Ecto neural progenitor cell (in vitro differentiated cells): Measurements from ENCODE around the gene DOHH.

Experiments used
- DNase-seq: peaks from one replicate; pipeline ENCODE4 v3.0.0-alpha.2; 2018; ENCODE audit warnings: low spot score

DOHH gene, protein sequence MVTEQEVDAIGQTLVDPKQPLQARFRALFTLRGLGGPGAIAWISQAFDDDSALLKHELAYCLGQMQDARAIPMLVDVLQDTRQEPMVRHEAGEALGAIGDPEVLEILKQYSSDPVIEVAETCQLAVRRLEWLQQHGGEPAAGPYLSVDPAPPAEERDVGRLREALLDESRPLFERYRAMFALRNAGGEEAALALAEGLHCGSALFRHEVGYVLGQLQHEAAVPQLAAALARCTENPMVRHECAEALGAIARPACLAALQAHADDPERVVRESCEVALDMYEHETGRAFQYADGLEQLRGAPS

DNA sequence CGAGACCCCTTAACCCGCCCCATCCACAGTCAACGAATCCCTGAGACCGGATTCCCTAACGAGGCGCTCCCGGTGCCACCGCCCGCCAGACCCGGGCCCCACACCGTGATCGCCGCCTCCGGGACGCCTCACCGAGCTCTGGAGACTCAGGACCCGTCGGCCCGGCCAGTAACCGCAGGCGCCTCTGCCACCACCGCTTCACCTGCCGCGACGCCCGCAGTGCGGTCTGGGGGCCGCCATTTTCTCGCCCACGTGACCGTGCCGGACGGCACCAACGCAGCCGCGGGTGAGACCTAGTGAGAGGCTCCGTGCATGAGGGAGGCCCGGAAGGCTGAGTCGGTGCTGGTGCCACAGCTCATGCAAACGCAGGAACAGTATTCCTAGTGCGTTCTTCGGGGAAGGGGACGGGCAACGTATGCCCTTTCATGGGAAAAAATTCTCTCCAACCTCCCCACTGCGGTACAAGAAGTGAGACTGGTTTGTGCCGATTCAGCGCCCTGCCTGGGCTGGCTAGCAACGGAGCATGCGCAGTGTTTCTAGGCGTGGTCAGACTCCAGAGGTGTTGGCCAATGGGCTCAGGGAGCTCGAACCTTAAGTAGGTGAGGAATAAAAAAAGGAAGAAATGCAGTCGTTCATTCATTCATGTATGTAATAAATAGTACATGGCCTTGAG lies at the start of gene DOHH:
Gene DOHH, minus strand, starts transcription at position 246 of the 673 bp plus-strand sequence. CDS start 3,860 bp downstream, outside the sequence.
- DNase-seq: peak; percentile 96

DNA sequence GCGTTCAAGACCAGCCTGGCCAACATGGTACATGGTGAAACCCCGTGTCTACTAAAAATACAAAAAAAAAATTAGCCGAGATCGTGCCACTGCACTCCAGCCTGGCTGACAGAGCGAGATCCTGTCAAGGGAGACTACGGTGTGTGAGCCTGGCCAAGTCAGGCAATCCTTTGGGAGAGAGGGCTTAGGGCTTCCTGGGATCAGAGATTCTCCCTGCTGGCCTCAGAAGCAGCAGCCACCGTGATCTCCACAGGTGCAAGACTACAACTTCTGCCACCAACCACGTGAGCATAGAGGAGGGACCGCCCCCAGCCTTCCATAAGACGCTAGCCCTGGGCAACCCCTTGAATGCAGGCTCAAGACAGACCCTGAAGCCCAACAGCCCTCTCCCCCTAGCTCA lies 49.3 kb upstream of the DOHH start:
- no peak for DNase-seq

DNA sequence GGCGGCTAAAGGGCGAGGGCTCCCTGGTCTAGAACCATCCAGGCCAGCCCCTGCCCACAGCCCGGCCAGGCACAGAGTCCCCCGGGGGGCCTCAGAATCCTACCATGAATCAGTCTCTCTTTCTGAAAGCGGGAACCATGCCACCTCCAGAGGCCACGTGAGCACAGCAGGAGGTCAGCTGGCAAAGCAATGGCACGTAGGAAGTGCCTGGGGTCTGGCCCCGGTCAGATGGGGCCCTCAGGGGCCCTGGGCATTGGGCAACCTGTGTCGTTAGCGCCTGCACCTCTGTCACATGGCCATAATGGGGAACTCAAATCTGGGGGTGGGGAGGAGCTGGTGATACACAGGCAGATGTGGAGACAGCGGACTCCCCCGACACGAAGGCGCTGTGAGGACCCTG lies 48.1 kb upstream of the DOHH start:
- no peak for DNase-seq

DNA sequence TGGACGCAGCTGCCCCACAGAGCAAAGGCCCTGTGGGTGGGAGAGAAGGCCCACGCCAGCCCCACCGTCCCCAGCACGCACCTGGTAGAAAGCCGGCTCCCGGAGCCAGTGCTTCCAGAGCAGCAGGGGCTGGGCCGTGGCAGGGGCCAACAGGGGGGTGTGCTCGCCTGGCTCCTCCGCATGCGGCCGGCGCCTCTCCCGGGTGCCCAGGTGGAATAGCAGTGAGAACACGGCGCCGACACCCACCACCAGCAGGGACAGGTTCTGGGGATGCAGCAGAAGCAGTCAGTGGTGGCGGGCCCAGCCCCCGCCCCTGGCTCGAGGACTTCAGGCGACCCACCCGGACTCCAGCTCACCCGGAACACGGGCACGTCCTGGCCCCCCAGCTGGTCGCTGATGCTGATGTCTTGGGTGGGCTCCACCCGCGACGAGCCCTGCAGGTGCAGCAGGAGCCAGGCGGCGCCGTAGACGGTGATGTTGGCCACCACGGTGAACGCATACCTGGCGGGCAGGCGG lies 47.4 kb upstream of the DOHH start:
- DNase-seq: no peak

DNA sequence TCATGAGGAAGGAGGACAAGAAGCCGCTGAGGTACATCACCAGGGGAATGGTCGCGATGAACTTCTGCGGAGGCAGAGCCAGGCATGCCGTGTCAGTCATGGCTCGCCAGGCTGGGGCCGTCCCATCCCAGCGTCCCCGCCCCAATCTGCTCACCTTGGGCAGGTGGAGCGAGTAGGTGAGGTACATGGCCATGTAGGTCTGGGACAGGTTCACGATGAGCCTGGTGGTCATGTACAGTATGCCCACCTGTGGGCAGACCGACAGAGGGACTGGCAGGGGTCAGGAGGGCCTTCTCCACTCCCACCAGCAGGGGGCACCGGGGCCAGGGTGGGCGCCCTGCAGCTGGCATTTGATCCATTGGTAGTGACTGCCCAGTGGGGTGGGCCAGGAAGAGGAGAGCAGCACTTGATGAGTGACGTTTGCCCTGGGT lies 46.8 kb upstream of the DOHH start:
- DNase-seq: no peak

DNA sequence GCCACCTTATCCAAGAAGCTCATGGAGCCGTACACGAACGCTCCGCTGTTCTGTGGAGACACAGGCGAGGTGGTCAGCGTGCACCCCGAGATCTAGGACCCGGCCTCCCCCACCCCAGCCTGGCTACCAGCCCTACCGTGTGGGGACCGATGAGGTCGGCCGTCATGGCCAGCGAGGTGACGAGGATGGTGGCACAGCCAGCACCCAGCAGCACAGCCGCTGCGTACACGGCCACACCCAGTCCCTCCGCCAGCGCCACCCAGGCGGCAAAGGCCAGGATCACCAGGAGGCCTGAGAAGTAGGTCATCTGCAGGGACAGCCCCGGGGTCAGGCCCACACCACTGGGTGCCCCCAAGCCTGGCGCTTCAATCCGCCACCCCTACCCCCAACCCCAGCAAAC lies 45.6 kb upstream of the DOHH start:
- no peak for DNase-seq

DNA sequence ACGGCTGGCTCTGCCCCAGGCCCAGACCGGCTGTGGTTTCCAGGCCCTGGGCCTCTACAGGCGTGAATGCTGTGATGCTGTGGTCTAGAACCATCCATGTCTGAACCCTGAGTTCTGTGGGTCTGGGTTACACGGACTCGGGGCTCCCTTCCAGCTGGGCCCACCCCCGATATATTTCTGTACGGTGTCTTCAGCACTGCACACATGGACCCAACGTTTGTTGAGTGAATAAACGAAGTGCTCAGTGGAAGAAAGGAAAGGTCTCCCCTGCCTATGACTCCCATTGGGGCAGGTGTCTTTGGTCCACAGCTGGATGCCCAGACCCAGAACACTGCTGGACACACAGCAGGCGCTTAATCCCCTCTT lies 45.2 kb upstream of the DOHH start:
- no peak for DNase-seq

DNA sequence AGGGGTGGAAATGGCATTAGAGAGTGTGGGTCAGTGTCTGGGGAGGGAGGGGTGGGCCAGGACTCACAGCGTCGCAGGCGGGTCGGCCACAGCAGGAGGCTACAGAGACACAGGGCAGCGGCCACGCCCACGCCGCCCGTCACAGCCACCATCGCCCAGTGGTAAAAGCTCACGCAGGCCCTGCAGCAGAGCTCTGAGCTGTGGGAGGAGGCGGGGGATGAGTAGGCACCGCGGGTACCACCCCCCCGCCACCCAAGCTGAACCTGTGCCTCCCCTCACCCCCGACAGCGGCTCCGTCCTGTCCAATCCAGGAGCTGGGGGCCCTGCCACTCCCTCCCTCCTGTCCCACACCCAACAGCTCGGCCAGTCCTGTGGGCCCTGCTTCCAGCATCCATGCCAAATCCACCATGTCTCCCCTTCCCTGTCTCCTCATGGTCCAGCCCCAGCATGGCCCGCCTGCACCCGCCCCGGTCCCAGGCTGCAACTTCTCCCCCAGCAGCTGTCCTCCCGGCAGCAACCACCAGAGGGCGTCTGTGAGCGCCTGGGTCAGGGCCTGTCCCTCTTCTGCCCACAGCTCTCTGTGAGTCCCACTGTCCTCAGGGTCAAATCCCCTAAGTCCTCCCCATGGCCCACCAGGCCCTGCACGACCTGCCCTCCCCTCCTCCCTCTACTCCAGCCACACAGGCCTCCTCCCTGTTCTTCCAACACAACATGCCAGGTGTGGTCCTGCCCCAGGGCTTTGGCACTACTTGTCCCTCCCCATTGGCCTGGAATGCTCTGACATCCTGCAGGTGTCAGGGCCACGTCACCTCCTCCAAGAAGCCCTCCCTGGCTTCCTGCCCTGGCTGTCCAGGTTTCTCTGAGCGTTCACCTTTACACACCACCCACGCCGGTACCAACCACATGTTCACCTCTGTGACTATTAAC lies 44.5 kb upstream of the DOHH start:
- peak; percentile 92 for DNase-seq

DNA sequence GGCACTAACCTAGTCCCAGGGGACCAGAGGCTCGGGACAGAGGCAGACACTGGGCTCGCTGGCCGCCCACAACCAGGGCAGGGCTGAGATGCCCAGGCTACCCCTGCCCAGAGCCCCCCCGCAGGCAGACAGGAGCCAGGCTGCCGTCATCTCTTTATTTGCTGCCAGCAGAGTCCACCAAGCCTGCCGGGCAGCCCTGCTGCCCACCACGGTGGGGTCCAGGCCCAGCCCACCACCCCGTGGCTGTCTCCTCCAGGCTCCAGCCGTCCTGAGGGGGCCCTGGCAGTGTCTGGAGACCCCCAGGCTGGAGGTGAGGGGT lies 43.5 kb upstream of the DOHH start:
- DNase-seq: no peak

DNA sequence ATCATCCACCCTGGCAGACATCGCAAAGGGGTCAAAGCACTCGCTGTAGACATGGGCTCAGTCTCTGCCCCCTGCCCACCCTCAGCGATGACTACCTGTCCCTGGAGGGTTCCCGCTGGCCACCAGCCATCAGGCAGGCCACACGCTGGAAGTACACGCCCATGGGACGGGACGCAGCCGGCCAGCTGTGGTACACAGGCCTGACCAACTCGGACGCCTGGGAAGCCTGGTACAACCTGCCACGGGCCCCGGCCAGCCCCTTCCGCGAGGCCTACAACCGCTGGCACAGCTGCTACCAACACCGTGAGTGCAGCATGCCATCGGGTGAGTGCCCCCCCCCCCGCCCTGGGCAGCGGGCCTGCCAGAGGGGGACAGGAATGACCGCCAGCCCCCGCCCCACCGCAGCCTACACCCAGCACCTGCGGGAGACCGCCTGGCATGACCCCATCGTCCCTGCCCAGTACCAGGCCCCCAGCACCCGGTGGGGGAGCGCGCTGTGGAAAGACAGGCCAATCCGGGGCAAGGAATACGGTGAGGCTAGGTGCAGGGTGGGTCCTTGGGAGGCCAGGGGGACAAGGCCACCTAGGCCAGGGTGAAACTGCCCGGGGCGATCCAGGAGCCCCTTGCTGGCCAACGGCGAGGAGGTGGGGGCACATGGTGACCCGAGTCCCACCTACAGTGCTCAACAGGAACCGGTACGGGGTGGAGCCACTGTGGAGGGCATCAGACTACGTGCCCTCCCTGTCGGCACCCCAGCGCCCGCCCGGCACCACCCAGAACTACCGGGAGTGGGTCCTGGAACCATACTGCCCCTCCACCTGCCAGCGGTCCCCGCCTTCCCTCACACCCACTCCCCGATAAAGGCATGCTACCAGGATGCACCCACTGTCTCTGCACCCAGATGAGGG lies 42.9 kb upstream of the DOHH start:
- DNase-seq: no peak

DNA sequence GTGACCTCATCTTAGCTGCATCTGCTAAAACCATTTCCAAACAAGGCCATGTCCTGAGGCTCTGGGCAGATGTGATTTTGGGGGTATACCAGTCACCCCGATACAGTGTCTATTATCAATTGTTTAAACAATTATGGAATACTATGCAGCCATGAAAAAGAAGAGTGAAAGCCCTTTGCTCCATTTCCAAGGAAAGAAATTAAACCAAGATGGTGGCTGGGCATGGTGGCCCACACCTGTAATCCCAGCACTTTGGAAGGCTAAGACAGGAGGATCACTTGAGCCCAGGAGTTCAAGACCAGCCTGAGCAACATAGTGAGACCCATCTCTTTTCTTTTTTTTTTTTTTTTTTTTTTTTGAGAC lies 39.3 kb upstream of the DOHH start:
- no peak for DNase-seq

DNA sequence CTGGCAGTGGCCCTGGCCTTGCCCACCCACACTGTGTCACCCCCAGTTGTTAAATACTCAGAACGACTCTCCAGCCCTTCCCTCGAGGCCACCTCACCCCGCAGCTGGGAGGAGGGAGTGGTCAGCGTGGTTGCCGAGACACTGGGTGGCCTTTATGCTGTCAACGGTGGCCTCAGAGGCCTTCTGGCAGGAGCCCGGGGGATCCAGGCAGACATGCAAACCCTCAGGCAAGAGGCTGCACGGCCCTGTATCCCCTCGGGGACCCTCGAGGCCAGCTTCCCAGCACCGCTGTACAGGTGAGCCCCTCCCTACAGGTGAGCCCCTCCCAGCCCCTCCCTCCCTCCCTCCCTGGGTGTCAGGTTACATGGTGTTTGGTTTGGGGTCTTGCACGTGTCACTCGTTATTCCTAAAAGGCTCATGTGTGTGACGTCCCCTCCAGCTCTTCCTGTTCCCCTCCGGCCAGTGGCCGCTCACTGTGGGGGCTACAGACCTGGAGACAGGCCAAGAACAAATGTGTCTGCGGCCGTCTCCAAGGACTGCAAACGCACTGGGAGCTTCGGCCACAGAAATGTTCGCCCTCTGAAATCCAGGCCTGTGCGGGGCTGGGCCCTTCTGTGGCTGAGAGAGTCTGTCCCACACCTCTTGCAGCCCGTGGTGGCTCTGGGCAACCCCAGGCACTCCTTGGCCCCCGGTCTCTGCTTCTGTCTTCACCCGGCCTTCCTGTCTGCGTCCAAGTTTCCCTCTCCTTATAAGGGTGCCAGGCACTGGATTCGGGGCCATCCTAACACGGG lies 38.7 kb upstream of the DOHH start, which contains the start of gene TEKTIP1:
Gene TEKTIP1, plus strand, starts transcription at position 210 of the 791 bp plus-strand sequence. Its CDS starts 4 bp downstream, at position 214.
- peak; percentile 58 for DNase-seq

DNA sequence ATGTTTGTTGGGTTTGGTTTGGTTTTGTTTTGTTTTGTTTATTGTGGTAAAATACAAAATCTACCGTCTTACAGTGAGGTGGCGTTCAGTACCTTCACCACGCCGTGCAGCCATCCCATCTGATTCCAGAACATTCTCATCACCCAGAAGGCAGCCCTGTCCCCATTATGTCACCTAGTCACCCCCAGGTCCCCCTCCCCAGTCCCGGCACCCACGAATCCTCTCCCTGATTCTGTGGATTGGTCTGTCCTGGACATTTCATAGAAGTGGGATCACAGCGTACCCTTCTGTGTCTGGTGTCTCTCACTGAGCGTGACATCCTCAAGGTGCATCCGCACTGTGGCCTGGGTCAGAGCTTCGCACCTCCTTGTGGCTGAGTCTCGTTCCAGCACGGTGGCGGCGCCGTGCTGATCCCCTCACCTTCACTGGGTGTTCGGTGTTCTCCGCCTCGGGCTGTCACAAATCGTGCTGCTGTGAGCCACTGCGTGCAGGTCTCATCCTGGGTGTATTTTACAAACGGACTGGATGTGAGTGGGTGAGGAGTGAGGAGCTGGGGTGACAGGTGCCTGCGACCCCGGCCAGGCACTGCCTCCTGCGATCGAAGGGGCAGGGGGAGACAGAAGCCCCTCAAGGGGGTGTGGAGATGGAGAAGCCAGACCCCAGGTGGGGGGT lies 37.9 kb upstream of the DOHH start:
- DNase-seq: no peak

DNA sequence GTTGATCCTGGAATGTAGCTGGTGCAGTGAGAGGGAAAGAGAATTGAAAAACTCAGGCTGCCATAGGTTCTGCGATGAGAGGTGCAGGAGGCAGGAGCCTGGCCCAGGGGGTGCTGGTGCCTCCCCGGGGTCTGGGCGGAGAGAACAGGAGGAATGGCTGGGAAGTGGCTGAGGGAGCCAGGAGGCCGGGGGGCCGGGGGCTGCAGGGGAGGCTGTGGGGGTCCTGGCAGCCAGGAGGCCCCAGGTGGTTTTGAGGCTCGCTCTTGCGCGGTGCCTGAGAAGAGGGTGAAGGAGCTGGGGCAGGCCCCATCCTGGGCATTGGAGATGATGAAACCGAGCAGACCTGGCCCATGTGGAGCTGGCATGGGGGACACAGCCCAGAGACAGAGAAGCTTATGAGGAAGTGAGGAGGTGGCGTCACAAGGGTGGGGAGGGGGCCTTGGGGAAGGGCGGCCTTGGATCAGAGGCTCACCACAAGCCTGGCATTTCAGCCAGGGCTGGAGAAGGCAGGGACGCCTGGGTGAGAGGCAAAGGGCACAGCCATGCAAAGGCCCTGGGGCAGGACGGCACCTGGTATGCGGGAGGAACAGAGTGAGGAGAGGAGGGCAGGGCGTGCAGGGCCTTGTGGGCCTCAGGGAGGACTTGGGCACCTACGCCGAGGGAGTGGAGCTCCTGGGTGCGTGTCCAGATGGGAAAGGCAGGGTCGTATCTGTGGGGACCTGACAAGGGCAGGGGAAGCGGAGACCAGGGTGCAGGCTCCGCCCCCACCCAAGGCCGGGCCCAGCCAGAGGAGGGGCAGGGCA lies 37.2 kb upstream of the DOHH start:
- DNase-seq: no peak

DNA sequence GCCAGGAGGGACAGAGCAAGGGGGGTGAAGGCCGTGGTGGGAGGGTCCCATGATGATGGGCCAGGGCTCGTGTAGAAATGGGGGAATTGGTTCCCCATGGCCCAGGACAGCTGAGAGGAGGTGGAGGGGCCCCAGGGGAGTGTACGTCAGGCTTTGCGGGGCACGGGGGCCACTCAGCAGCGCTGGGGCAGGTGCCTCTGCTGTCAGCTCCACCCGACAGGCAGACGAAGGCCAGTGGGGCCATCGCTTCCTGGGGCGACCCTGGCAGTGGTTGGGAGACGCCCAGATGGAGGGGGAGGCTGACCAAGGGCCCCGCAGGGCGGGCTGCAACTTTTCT lies 36.6 kb upstream of the DOHH start:
- no peak for DNase-seq

DNA sequence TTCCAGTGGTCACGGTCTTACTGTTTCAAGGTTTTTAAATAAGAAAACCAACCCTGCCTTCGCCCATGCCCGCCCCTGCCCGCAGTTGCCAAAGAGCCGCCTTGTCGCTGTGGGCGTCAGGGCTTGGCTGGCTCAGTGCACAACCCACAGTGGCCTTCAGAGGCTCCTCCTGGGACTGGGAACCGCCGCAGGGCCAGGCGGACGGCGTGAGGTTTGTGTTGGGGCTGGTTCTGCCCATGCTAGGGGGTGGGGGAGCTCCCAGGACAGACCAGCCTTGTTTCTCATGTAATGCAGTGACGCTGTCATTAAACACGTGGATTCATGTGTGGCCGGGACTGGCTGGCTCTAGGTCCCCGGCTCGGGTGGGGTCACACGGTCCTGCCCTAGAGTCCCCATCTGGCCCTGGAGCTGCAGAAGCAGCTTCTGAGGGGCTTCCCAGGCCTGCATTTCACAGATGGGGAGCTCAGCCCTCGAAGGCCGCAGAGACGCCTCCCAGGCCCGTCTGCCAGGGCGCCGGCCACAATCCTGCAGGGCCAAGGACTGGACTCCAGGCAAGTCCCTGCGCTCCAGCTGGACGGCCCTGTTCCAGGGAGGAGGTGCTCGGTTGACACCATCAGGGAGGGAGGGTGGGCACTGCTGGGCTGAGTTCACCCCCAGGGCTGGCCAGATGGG lies 36.1 kb upstream of the DOHH start:
- no peak for DNase-seq

DNA sequence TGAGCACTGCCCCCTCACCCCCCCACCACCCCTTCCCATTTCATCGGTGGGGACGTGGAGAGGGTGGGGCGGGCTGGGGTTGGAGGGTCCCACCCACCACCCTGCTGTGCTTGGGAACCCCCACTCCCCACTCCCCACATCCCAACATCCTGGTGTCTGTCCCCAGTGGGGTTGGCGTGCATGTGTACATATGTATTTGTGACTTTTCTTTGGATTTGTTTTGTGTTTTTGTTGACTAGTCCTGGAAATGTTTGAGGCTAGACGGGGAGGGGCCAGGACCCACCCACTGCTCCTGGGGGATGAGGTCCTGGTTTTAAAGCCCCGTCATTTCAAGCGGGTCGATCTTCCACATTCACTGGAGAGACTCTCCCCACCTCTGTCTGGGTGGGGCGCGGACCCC lies 35.5 kb upstream of the DOHH start:
- no peak for DNase-seq

DNA sequence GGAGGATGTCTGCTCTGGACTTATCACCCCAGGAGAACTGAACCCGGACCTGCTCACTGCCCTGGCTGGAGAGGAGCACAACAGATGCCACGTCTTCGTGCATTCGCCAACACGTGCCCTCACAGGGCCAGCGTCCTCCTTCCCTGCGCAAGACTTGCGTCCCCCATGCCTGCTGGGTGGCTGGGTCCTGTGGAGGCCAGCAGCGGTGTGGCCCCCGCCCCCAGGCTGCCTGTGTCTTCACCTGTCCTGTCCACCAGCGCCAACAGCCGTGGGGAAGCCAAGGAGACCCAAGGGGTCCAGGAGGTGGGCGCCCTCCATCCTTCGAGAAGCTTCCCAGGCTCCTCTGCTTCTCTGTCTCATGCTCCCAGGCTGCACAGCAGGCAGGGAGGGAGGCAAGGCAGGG lies 35.1 kb upstream of the DOHH start:
- no peak for DNase-seq

DNA sequence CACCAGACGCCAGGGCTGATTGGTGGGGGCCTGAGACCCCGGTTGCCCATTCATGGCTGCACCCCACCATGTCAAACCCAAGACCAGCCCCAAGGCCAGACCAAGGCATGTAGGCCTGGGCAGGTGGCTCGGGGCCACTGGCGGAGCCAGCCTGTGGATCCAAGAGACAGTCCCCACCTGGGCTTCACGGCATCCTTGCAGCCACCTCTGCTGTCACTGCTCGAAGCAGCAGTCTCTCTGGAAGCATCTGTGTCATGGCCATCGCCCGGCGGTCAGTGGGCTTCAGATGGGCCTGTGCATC lies 34.7 kb upstream of the DOHH start:
- no peak for DNase-seq
